OCI-LY1 (cell line): ENCODE data around the gene RAPGEF2.

ENCODE experiments used
- H2AFZ ChIP-seq: fragments of 200-600 bp; sonication (generic), shearing (Covaris generic); 2 replicates; pipeline ENCODE4 v1.6.0; 2014; ENCODE audit warnings: antibody characterized with exemption, mild to moderate bottlenecking, low read length
- H3F3A ChIP-seq: fragments of 200-600 bp; sonication (generic), shearing (Covaris generic); 2 replicates; pipeline ENCODE4 v1.6.0; 2014; ENCODE audit warnings: mild to moderate bottlenecking, antibody characterized with exemption, low read length, moderate library complexity; ENCODE audit not compliant: insufficient read depth
- H3K27ac ChIP-seq: fragments of 200-600 bp; sonication (generic); 2 replicates; pipeline ENCODE4 v1.5.1; 2014; ENCODE audit warnings: low read length, mixed run types, mild to moderate bottlenecking, low read depth; ENCODE audit not compliant: poor library complexity, severe bottlenecking
- H3K27me3 ChIP-seq: fragments of 200-600 bp; sonication (generic); 2 replicates; pipeline ENCODE4 v1.6.0; 2014; ENCODE audit warnings: antibody characterized with exemption, mild to moderate bottlenecking, low read length, moderate library complexity; ENCODE audit not compliant: insufficient read depth
- H3K36me3 ChIP-seq: fragments of 200-600 bp; sonication (generic); 2 replicates; pipeline ENCODE4 v1.6.1; 2014; ENCODE audit warnings: mild to moderate bottlenecking, antibody characterized with exemption, low read length, moderate library complexity, mixed read lengths; ENCODE audit not compliant: insufficient read depth
- H3K4me1 ChIP-seq: fragments of 200-600 bp; sonication (generic); 2 replicates; pipeline ENCODE4 v1.5.1; 2014; ENCODE audit warnings: mild to moderate bottlenecking, low read length, moderate library complexity; ENCODE audit not compliant: insufficient read depth, severe bottlenecking
- H3K4me2 ChIP-seq: fragments of 200-600 bp; sonication (generic), shearing (Covaris generic); 2 replicates; pipeline ENCODE4 v1.6.1; 2014; ENCODE audit warnings: low read length
- H3K4me3 ChIP-seq: fragments of 200-600 bp; sonication (generic); 2 replicates; pipeline ENCODE4 v1.5.1; 2014; ENCODE audit warnings: low read length, low read depth, mild to moderate bottlenecking, mixed read lengths; ENCODE audit not compliant: poor library complexity, severe bottlenecking
- H3K79me2 ChIP-seq: fragments of 200-600 bp; shearing (Covaris generic); 2 replicates; pipeline ENCODE4 v1.6.1; 2016; ENCODE audit warnings: mixed run types, low read length, mixed read lengths; ENCODE audit not compliant: insufficient read depth
- H3K9ac ChIP-seq: fragments of 200-600 bp; sonication (generic), shearing (Covaris generic); 2 replicates; pipeline ENCODE4 v1.6.1; 2014; ENCODE audit warnings: mild to moderate bottlenecking, low read length, mixed read lengths
- H3K9me2 ChIP-seq: fragments of 200-600 bp; sonication (generic), shearing (Covaris generic); 2 replicates; pipeline ENCODE4 v1.6.1; 2014; ENCODE audit warnings: low read depth, mild to moderate bottlenecking, low read length, mixed read lengths
- H3K9me3 ChIP-seq: fragments of 200-600 bp; shearing (Covaris generic); 2 replicates; pipeline ENCODE4 v1.6.1; 2014; ENCODE audit warnings: low read length, mixed read lengths
- H4K20me1 ChIP-seq: fragments of 200-600 bp; sonication (generic), shearing (Covaris generic); 2 replicates; pipeline ENCODE4 v1.6.0; 2016; ENCODE audit warnings: mild to moderate bottlenecking, low read length; ENCODE audit not compliant: insufficient read depth
- EZH2 ChIP-seq: fragments of 200-600 bp; sonication (generic), shearing (Covaris generic); IDR thresholded peaks from 2 replicates; pipeline ENCODE4 v1.8.0; 2017; ENCODE audit warnings: borderline replicate concordance, mixed run types, mild to moderate bottlenecking, antibody characterized with exemption, low read length, moderate library complexity, mixed read lengths
- TF ChIP-seq, protein P1 (sequence below): fragments of 200-600 bp; sonication (generic), shearing (Covaris generic); IDR thresholded peaks from 2 replicates; pipeline ENCODE4 v1.5.1; 2017; ENCODE audit warnings: mild to moderate bottlenecking, antibody characterized with exemption, low read length, moderate library complexity, mixed read lengths

RAPGEF2 gene

DNA sequence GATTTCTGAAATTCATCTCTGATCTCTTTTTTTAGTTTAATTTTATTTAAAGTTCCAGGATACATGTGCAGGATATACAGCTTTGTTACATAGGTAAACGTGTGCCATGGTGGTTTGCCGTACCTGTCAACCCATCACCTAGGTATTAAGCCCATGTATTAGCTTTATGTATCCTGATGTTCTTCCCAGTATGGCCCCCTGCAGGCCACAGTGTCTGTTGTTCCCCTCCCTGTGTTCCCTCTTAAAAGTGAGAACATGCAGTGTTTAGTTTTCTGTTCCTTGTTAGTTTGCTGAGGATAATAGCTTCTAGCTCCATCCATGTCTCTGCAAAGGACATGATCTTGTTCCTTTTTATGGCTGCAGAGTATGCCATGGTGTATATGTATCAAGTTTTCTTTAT is 153.2 kb downstream of the RAPGEF2 start:
- H3K79me2 ChIP-seq: no peaks in the 10 kb centered on the region
- no peak overlapping the region for H3K9ac ChIP-seq
- no peak overlapping the region for H3K4me3 ChIP-seq
- no peak overlapping the region for H2AFZ ChIP-seq
- no peaks in the 10 kb centered on the region for H3K36me3 ChIP-seq
- no peaks in the 10 kb centered on the region for H3K9me3 ChIP-seq
- no peaks in the 10 kb centered on the region for H3K4me1 ChIP-seq
- no peaks in the 10 kb centered on the region for H3F3A ChIP-seq
- H3K9me2 ChIP-seq: no peaks in the 10 kb centered on the region
- TF ChIP-seq, protein P1, sequence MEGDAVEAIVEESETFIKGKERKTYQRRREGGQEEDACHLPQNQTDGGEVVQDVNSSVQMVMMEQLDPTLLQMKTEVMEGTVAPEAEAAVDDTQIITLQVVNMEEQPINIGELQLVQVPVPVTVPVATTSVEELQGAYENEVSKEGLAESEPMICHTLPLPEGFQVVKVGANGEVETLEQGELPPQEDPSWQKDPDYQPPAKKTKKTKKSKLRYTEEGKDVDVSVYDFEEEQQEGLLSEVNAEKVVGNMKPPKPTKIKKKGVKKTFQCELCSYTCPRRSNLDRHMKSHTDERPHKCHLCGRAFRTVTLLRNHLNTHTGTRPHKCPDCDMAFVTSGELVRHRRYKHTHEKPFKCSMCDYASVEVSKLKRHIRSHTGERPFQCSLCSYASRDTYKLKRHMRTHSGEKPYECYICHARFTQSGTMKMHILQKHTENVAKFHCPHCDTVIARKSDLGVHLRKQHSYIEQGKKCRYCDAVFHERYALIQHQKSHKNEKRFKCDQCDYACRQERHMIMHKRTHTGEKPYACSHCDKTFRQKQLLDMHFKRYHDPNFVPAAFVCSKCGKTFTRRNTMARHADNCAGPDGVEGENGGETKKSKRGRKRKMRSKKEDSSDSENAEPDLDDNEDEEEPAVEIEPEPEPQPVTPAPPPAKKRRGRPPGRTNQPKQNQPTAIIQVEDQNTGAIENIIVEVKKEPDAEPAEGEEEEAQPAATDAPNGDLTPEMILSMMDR: no peak
- no peak for TF ChIP-seq EZH2
- no peaks in the 10 kb centered on the region for H3K27me3 ChIP-seq
- no peak overlapping the region for H3K27ac ChIP-seq
- no peak overlapping the region for H3K4me2 ChIP-seq
- H4K20me1 ChIP-seq: no peaks in the 10 kb centered on the region

DNA sequence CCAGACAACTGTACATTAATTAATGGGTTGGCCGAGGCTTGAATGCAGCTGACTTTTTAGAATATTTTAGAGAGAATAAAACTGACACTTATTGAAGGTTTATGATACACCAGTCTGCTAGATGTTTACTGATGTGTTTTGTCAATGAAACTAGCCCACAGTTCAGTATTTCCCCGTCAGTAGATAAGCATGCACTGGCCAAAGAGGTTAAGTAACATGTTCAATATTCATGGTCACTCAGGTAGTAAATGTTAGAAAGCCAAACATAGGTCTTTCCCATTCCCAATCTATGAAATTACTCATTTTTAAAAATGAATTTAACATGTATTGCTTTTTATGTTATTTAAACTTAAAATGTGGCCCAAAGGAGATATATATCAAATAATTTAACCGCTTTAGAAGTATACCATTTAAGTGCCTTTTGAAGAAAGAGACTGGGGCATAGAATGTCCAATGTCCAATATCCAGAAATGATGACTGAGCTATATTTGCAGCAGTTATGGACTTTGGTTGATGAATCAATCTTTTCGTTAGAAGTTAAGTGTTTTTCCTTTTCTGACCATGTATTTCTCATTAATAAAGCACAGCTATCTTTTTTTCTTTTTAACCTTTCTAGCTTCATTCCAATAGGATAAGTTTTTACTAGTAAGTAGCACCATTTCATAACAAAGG is 156.1 kb downstream of the RAPGEF2 start:
- Histone ChIP-seq H3F3A (no peaks in the 10 kb centered on the region), H3K4me2 (no peak overlapping the region), H3K9me2 (no peaks in the 10 kb centered on the region), H3K36me3 (no peaks in the 10 kb centered on the region), H3K79me2 (no peaks in the 10 kb centered on the region), H3K4me1 (no peaks in the 10 kb centered on the region), H3K27me3 (no peaks in the 10 kb centered on the region), H4K20me1 (no peaks in the 10 kb centered on the region), H2AFZ (no peak overlapping the region), H3K27ac (no peak overlapping the region), H3K9ac (no peak overlapping the region), H3K4me3 (no peak overlapping the region), H3K9me3 (no peaks in the 10 kb centered on the region)
- TF ChIP-seq, protein P1: no peak
- TF ChIP-seq EZH2: no peak

DNA sequence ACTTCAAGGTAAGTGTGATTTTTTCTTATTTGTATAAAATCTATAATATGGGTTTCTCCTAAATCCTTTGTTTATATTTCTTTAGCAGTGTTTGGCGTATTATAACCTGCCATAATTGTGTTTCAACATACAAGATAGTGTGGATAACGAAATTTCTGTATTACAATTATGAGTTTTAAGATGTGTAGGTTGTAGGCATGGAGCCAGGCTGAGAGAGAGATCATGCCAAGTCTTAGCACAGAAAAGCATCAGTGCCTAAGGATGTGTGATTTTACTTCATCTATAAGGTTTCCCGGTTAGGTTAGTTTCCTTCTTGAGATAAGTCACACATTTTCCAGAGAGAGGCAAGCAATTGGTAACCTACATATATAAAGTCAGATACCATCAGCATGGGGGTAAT is 161.2 kb downstream of the RAPGEF2 start:
- no peak overlapping the region for H3K4me3 ChIP-seq
- H3K27me3 ChIP-seq: no peaks in the 10 kb centered on the region
- H3K4me2 ChIP-seq: no peak overlapping the region
- H2AFZ ChIP-seq: no peak overlapping the region
- H3K36me3 ChIP-seq: no peaks in the 10 kb centered on the region
- H3K4me1 ChIP-seq: no peaks in the 10 kb centered on the region
- no peak overlapping the region for H3K27ac ChIP-seq
- H3K9me3 ChIP-seq: no peaks in the 10 kb centered on the region
- no peak overlapping the region for H3K9ac ChIP-seq
- no peaks in the 10 kb centered on the region for H3F3A ChIP-seq
- no peaks in the 10 kb centered on the region for H3K79me2 ChIP-seq
- TF ChIP-seq EZH2: no peak
- TF ChIP-seq, protein P1: no peak
- H3K9me2 ChIP-seq: no peaks in the 10 kb centered on the region
- H4K20me1 ChIP-seq: no peaks in the 10 kb centered on the region
